Sigmoid colon (tissue), 7 donors: Measurements from ENCODE around the gene PTMA. TPM values are rescaled to one million over a fixed set of nuclear protein-coding genes. Genes with fewer than 3 reads are reported as not detected.

ENCODE experiments used
- DNase-seq: peaks from one replicate; pipeline ENCODE4 v3.0.0-alpha.2; 2019
- H3K27ac ChIP-seq, 4 donors: fragments of 200-600 bp; sonication (generic); one replicate each; pipeline ENCODE4 v1.5.1; 2016 to 2019; ENCODE audit warnings: mild to moderate bottlenecking in 1 of 4
- H3K27me3 ChIP-seq, 3 donors: fragments of 200-600 bp; sonication (generic); one replicate each; pipeline ENCODE4 v1.5.1; 2019; ENCODE audit warnings: mild to moderate bottlenecking in 1 of 3
- H3K36me3 ChIP-seq, 4 donors: fragments of 200-600 bp; sonication (generic); one replicate each; pipeline ENCODE4 v1.5.1; 2016 to 2019
- H3K4me1 ChIP-seq, 4 donors: fragments of 200-600 bp; sonication (generic); one replicate each; pipeline ENCODE4 v1.5.1; 2017 to 2019
- H3K4me3 ChIP-seq, 4 donors: fragments of 200-600 bp; sonication (generic); one replicate each; pipeline ENCODE4 v1.5.1; 2017 to 2019; ENCODE audit warnings: mild to moderate bottlenecking in 2 of 4, moderate library complexity in 1 of 4
- H3K9me3 ChIP-seq, 4 donors: fragments of 200-600 bp in 3 of 4; sonication (generic) in 3 of 4; one replicate each; pipeline versions ENCODE4 v1.5.1 to v1.6.1; 2013 to 2019
- EP300 ChIP-seq, 4 donors: sonication (generic); formaldehyde crosslinking; IDR thresholded peaks; one replicate each; pipeline ENCODE4 v1.6.1; 2017; ENCODE audit warnings: antibody characterized with exemption in 4 of 4
- POLR2A ChIP-seq, 2 donors: fragments of 450-650 bp; IDR thresholded peaks; one replicate each; pipeline ENCODE4 v1.6.1; 2016; ENCODE audit warnings: antibody characterized with exemption in 2 of 2, mild to moderate bottlenecking in 2 of 2, moderate library complexity in 2 of 2
- POLR2AphosphoS5 ChIP-seq, 4 donors: sonication (generic); formaldehyde crosslinking; IDR thresholded peaks; one replicate each; pipeline ENCODE4 v1.6.1; 2017; ENCODE audit warnings: antibody characterized with exemption in 4 of 4
- WGBS, 2 donors: extraction: QIAGEN DNeasy Blood & Tissue Kit; methylation state at CpG; one replicate each; pipeline ENCODE4 v1.1.7; 2013; 5-methylcytosine and 5-hydroxymethylcytosine counted together
- intact Hi-C: fragments of 100-400 bp; cut with DNase I; formaldehyde crosslinking; loops from one replicate; pipeline ENCODE4 v1.15.1; 2023
- polyA plus RNA-seq, 3 donors: library from polyadenylated mRNA; stranded (reverse); fragments of 200-250 nt; gene quantifications; one replicate each; pipeline ENCODE4 v1.2.3, GENCODE V29; 2013
- total RNA-seq, 4 donors: library from RNA; depleted of rRNA; stranded (reverse); fragments of >200 nt; gene quantifications; one replicate each; pipeline ENCODE4 v1.1.0, GENCODE V29; 2016
- TF ChIP-seq, protein P1 (sequence below), 4 experiments: fragments of 450-650 bp in 3 of 4; fragments of 200-600 bp in 1 of 4; IDR thresholded peaks; one replicate each; pipeline ENCODE4 v1.5.1; 2016 to 2019; ENCODE audit warnings: antibody characterized with exemption in 4 of 4, mild to moderate bottlenecking in 3 of 4, moderate library complexity in 2 of 4
- donor health status: healthy with polysubstance abuse.
- donor health status: Bipolar disorder and iron deficiency.
- donor health status: healthy.

Gene PTMA
- total and polyA plus RNA-seq, 7 donors, result 807 to 2,683 (median 1,142) TPM

DNA sequence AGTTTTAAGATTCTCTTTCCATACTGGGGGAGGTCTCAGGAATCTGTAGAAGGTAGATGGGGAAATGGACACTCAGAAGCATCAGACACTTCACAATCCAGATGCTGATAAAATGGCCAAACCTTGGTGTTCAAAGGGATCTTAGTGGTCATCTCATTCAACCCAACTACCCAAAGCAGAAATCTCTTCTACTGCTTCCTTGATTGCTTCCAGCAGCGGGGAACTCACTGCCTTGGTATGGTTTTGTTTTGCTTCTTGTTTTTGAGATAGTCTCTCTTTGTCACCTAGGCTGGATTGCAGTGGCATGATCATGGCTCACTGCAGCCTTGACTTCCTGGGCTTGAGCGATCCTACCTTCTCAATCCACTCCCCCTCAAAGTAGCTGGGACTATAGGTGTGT, 39.3 kb upstream of the PTMA start:
- H3K36me3 ChIP-seq, result no peaks in the 10 kb centered on the region
- DNase-seq, result no peak
- WGBS, 2 donors, result 94 to 96% methylated on average over 2 of the region's 2 CpGs
- H3K4me3 ChIP-seq, result no peak overlapping the region
- H3K27me3 ChIP-seq, result no peaks in the 10 kb centered on the region
- H3K4me1 ChIP-seq, result peaks cover 0 to 63% (median 61%) of the 10 kb centered on the region in 4 donors
- TF ChIP-seq, protein P1, sequence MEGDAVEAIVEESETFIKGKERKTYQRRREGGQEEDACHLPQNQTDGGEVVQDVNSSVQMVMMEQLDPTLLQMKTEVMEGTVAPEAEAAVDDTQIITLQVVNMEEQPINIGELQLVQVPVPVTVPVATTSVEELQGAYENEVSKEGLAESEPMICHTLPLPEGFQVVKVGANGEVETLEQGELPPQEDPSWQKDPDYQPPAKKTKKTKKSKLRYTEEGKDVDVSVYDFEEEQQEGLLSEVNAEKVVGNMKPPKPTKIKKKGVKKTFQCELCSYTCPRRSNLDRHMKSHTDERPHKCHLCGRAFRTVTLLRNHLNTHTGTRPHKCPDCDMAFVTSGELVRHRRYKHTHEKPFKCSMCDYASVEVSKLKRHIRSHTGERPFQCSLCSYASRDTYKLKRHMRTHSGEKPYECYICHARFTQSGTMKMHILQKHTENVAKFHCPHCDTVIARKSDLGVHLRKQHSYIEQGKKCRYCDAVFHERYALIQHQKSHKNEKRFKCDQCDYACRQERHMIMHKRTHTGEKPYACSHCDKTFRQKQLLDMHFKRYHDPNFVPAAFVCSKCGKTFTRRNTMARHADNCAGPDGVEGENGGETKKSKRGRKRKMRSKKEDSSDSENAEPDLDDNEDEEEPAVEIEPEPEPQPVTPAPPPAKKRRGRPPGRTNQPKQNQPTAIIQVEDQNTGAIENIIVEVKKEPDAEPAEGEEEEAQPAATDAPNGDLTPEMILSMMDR (IDR thresholded peaks at IDR 0.05), result no peak
- no peak for TF ChIP-seq EP300 (IDR thresholded peaks at IDR 0.05)
- TF ChIP-seq POLR2A (IDR thresholded peaks at IDR 0.05), result no peak
- TF ChIP-seq POLR2AphosphoS5 (IDR thresholded peaks at IDR 0.05), result no peak
- H3K9me3 ChIP-seq, result no peaks in the 10 kb centered on the region
- intact Hi-C loops, result no loop called here
- H3K27ac ChIP-seq, result peak overlapping the region in 2 of 4 donors; percentile 98 to 99

DNA sequence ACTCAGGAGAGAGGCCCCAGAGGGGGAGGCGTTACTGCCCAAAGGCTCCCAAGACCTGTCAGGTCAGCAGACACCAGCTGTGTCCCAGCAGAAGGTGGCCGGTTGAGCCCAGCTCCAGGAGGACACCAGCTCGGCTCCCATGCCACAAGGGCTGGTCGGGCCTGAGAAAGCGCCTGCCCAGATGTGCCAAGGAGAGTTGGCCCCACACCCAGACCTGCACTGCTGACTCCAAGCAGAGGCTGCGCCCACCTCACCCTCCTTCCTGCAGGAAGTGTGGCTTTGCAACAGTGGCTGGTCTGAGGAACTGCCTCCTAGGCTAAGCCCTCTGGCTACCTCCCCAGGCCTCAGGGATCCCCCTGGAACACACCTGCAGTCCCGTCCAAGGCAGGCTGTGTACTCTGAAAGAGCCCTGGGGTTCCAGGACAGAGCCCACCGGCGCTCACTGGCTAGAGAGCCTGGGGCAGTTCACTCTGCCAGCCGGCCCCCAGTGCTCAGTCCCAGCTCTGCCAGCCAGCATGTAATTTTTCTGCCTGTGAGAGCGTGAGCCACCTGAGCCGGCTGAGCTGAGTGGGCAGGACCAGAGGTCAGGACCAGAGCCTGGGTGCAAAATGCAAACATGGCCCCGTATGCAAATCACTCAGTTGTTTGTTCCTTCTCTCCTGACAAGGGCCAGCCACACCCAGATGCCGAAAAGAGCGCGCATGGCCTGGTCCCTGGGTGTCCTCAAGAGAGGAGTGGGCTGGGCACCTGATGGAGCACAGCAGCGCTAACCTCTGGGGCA, 36.9 kb upstream of the PTMA start:
- H3K27me3 ChIP-seq, result no peaks in the 10 kb centered on the region
- peak; percentile 71 for DNase-seq
- peaks cover 0 to 63% (median 59%) of the 10 kb centered on the region in 4 donors for H3K4me1 ChIP-seq
- intact Hi-C loops, result no loop called here
- TF ChIP-seq, protein P1 (IDR thresholded peaks at IDR 0.05), result no peak
- no peak for TF ChIP-seq POLR2A (IDR thresholded peaks at IDR 0.05)
- TF ChIP-seq POLR2AphosphoS5 (IDR thresholded peaks at IDR 0.05), result no peak
- TF ChIP-seq EP300 (IDR thresholded peaks at IDR 0.05), result no peak
- H3K4me3 ChIP-seq, result no peak overlapping the region
- H3K36me3 ChIP-seq, result no peaks in the 10 kb centered on the region
- WGBS, 2 donors, result 25 to 44% methylated on average over 17 of the region's 17 CpGs
- peak overlapping the region; percentile 90 to 94 (median 90) for H3K27ac ChIP-seq
- H3K9me3 ChIP-seq, result no peaks in the 10 kb centered on the region

DNA sequence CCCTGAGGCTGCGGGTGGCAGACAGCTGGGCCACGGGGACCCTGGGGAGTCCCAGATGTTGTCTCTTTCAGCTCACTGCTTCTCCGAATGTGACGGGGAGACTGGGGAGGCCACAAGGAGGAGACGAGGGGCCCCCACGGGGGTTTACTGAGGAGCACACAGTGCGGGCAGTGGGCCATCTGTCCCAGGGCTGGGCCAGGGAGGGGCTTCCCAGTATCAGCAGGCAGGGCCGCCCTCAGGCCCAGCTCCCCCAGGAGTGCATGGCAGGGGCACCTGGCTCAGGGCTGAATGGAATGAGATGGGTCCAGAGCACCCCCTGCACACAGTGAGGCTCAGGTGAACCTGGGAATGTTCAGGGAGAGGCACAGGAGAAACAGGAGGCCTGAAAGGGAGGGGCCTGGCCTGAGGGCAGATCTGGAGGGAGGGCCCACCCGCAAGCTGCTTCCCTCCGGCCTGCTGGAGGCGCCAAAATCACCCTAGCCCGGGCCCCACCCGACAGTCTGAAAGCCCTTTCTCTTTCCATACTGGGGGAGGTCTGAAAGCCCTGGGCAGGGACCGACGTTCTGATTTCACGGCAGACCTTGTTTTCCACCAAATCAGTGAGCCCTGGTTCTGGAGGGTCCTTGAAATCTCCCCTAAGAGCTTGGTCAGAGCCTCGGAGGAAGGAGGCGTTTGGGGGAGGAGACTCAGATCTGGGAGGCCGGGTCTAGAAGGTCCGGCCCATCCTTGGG, 35.5 kb upstream of the PTMA start:
- DNase-seq, result peak; percentile 80
- WGBS, 2 donors, result 14 to 26% methylated on average over 20 of the region's 20 CpGs
- Histone ChIP-seq H3K4me3 (peak overlapping the region in 2 of 4 donors; percentile 4 to 16), H3K4me1 (peaks cover 0 to 58% (median 50%) of the 10 kb centered on the region in 4 donors), H3K36me3 (no peaks in the 10 kb centered on the region), H3K27ac (peak overlapping the region; percentile 90 to 94 (median 90)), H3K9me3 (no peaks in the 10 kb centered on the region), H3K27me3 (no peaks in the 10 kb centered on the region)
- TF ChIP-seq, protein P1 (IDR thresholded peaks at IDR 0.05), result no peak
- TF ChIP-seq POLR2AphosphoS5 (IDR thresholded peaks at IDR 0.05), result peak in 1 of 4 donors; percentile 19
- intact Hi-C loops, result no loop called here

DNA sequence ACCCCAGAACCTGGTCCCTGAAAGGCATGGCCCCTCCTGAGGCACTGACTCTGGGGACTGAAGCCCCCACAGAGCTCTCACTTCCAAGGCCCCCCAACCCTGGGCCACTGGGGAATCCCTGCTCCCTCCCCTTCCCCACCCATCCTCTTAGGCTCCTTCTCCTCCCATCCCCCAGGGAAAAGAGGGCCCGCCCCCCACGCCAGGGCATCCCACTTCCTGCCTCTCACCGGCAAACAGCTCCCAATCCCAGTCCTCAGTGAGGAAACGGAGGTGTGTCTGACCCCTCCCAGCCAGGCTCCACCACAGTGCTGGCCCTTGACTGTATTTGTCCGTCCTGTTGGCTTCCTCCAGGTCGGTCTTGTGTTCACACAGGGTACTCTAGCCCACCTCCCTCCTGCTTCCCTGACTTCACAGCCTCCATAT, 35.0 kb upstream of the PTMA start:
- H3K9me3 ChIP-seq, result no peaks in the 10 kb centered on the region
- H3K36me3 ChIP-seq, result no peaks in the 10 kb centered on the region
- peak overlapping the region; percentile 90 to 94 (median 90) for H3K27ac ChIP-seq
- intact Hi-C loops, result no loop called here
- H3K4me3 ChIP-seq, result peak overlapping the region in 2 of 4 donors; percentile 4 to 16
- H3K4me1 ChIP-seq, result peaks cover 0 to 54% (median 49%) of the 10 kb centered on the region in 4 donors
- DNase-seq, result peak; percentile 84
- WGBS, 2 donors, result 13 to 34% methylated on average over 6 of the region's 6 CpGs
- no peaks in the 10 kb centered on the region for H3K27me3 ChIP-seq
- peak in 1 of 4 donors; percentile 38 for TF ChIP-seq POLR2AphosphoS5 (IDR thresholded peaks at IDR 0.05)
- no peak for TF ChIP-seq EP300 (IDR thresholded peaks at IDR 0.05)
- peak in 1 of 2 donors; percentile 8 for TF ChIP-seq POLR2A (IDR thresholded peaks at IDR 0.05)
